Spinal cord (tissue), 10 donors: ENCODE measurements around the gene TIMM8A. TPM values are rescaled to one million over a fixed set of nuclear protein-coding genes. Genes with fewer than 3 reads are reported as not detected.

Experiments used
- DNase-seq, 6 donors: peaks; one replicate each; pipeline versions ENCODE4 v3.0.0 to v3.0.0-alpha.2; 2013 to 2015; ENCODE audit warnings: low spot score in 6 of 6, low read depth in 4 of 6
- H3K27ac ChIP-seq: one replicate; pipeline ENCODE4 v1.5.1; 2013; ENCODE audit warnings: low read depth, low read length, control low read depth
- H3K27me3 ChIP-seq: one replicate; pipeline ENCODE4 v1.6.1; 2013; ENCODE audit warnings: low read length; ENCODE audit not compliant: control insufficient read depth, insufficient read depth
- H3K36me3 ChIP-seq: one replicate; pipeline ENCODE4 v1.6.1; 2013; ENCODE audit warnings: low read length; ENCODE audit not compliant: control insufficient read depth, insufficient read depth
- H3K4me1 ChIP-seq: one replicate; pipeline ENCODE4 v1.6.1; 2013; ENCODE audit warnings: low read length; ENCODE audit not compliant: control insufficient read depth, insufficient read depth
- H3K4me3 ChIP-seq: one replicate; pipeline ENCODE4 v1.5.1; 2013; ENCODE audit warnings: low read depth, low read length, control low read depth
- H3K9me3 ChIP-seq: one replicate; pipeline ENCODE4 v1.6.1; 2013; ENCODE audit warnings: low read length; ENCODE audit not compliant: control insufficient read depth, insufficient read depth
- WGBS: methylation state at CpG from one replicate; pipeline ENCODE4 v1.1.5; 2013; ENCODE audit warnings: missing lambda C conversion rate; ENCODE audit not compliant: insufficient coverage; 5-methylcytosine and 5-hydroxymethylcytosine counted together
- polyA plus RNA-seq, 2 donors: library from polyadenylated mRNA; unstranded; fragments of 120-200 nt; gene quantifications; one replicate each; pipeline ENCODE4 v1.2.1, GENCODE V29; 2013; ENCODE audit not compliant: insufficient read length in 2 of 2
- total RNA-seq, 2 donors: library from RNA; depleted of rRNA in 1 of 2; stranded (reverse); fragments of 120-200 nt in 1 of 2; fragments of >200 nt in 1 of 2; gene quantifications; one replicate each; pipeline versions ENCODE4 v1.2.3 to v1.2.4, GENCODE V29; 2013 to 2014
- donor health status: healthy.

TIMM8A gene
- total and polyA plus RNA-seq, 4 donors = 4.2 to 14.7 (median 10.1) TPM

GRCh38 chrX:101386542-101386885 lies 38.0 kb upstream of the TIMM8A start:
- Histone ChIP-seq H3K36me3 (no peaks in the 10 kb centered on the region), H3K27ac (no peak overlapping the region), H3K4me1 (peaks cover 3% of the 10 kb centered on the region), H3K27me3 (peaks cover 2% of the 10 kb centered on the region), H3K9me3 (no peaks in the 10 kb centered on the region), H3K4me3 (no peak overlapping the region)
- 79% methylated on average over 3 of the region's 6 CpGs for WGBS
- DNase-seq = no peak

GRCh38 chrX:101385795-101386541 lies 37.4 kb upstream of the TIMM8A start, which contains the start of gene BTK:
Gene BTK, minus strand, starts transcription at chrX:101386191. Its CDS starts 10,907 bp downstream, at chrX:101375284.
- H3K27ac ChIP-seq = no peak within 1 kb of the TSS
- 68% methylated on average over 9 of the region's 9 CpGs for WGBS
- H3K27me3 ChIP-seq = peaks cover 2% of the 10 kb centered on the region

GRCh38 chrX:101385026-101385684 lies 36.6 kb upstream of the TIMM8A start:
- H3K4me1 ChIP-seq = no peaks in the 10 kb centered on the region
- WGBS = 75% methylated on average over 7 of the region's 7 CpGs
- no peaks in the 10 kb centered on the region for H3K27me3 ChIP-seq
- DNase-seq = no peak
- H3K9me3 ChIP-seq = no peaks in the 10 kb centered on the region
- H3K4me3 ChIP-seq = no peak overlapping the region
- H3K36me3 ChIP-seq = no peaks in the 10 kb centered on the region
- H3K27ac ChIP-seq = no peak overlapping the region

More at GRCh38 chrX:101385795-101386541, 37.4 kb upstream of the TIMM8A start, which contains the start of gene BTK:
- no peaks in the 10 kb centered on the region for H3K9me3 ChIP-seq
- H3K4me1 ChIP-seq = peaks cover 3% of the 10 kb centered on the region
- no peak for DNase-seq
- H3K36me3 ChIP-seq = no peaks in the 10 kb centered on the region
- no peak within 1 kb of the TSS for H3K4me3 ChIP-seq

DNA sequence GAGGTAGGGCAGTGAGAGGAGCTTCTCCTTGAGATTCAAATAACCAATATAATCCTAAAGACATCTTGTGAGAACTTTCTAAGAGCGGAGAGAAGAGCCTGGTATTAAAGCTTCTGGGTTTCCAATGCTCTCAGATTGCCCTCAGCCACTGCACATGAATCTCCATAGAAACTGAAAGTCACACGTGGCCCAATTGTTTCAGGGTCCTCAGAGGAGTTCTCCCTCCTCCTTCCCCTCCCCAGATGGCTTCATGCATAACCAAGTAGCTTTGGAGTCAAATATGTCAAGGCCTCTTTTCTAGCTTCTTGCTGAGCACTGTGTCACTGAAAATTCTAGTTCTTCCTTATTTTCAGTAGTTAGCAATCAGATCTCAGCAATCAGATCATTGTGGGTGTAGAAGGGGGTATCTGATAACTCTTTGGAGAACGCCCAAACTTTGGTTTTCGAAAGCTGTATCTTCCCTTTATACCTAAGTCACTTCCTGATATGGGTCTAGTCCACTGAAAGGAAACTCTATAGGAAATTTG lies 35.2 kb upstream of the TIMM8A start:
- Histone ChIP-seq H3K4me3 (no peak overlapping the region), H3K36me3 (no peaks in the 10 kb centered on the region), H3K4me1 (no peaks in the 10 kb centered on the region), H3K27ac (no peak overlapping the region), H3K27me3 (no peaks in the 10 kb centered on the region), H3K9me3 (no peaks in the 10 kb centered on the region)
- WGBS = 7% methylated on average over 2 of the region's 4 CpGs
- peak in 2 of 6 donors; percentile 13 to 36 for DNase-seq

- H3K4me1 ChIP-seq = no peaks in the 10 kb centered on the region
- peaks cover 4% of the 10 kb centered on the region for H3K27me3 ChIP-seq
- WGBS = 57% methylated on average over 1 of the region's 1 CpG
- H3K27ac ChIP-seq = no peak overlapping the region
- no peak overlapping the region for H3K4me3 ChIP-seq
- H3K9me3 ChIP-seq = no peaks in the 10 kb centered on the region
- no peak for DNase-seq
- no peaks in the 10 kb centered on the region for H3K36me3 ChIP-seq
Observed at GRCh38 chrX:101377547-101377946, 29.0 kb upstream of the TIMM8A start.

DNA sequence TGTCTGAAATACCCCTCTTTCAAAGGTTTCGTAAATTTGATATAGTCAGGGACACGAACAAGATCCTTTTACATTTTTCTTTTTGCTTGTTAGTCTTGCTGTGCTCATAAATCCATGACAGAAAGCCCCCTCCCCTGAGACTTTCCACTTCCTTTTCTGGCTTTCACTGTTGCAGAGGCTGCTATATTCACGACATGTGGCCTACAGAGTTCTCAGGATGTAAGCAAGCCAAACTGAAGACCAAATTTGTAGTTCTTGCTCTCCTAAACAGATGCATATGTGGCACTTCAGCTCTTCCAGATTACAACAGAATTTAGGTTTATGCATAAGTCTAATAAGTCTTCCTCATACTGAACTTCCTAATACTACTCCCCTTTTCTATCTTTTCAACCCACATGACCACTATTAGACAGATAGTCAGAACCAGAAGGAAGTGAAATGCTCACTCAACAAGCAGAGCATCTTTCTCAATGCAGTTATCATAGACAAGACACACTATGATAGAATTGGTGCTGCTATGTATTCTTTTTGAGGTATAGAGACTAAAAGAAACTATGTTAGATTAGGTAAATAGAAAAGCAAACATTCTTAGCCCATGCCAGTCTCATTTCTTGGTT lies 22.5 kb upstream of the TIMM8A start:
- H3K4me1 ChIP-seq = no peaks in the 10 kb centered on the region
- no peaks in the 10 kb centered on the region for H3K36me3 ChIP-seq
- no peak overlapping the region for H3K27ac ChIP-seq
- H3K9me3 ChIP-seq = no peaks in the 10 kb centered on the region
- H3K27me3 ChIP-seq = peaks cover 6% of the 10 kb centered on the region
- WGBS = 59% methylated on average over 3 of the region's 3 CpGs
- DNase-seq = no peak
- no peak overlapping the region for H3K4me3 ChIP-seq

- no peak for DNase-seq
- Histone ChIP-seq H3K4me1 (no peaks in the 10 kb centered on the region), H3K9me3 (no peaks in the 10 kb centered on the region), H3K36me3 (no peaks in the 10 kb centered on the region), H3K27ac (no peak overlapping the region), H3K27me3 (peaks cover 9% of the 10 kb centered on the region), H3K4me3 (no peak overlapping the region)
- 62% methylated on average over 3 of the region's 6 CpGs for WGBS
Observed at GRCh38 chrX:101369687-101370086, 21.1 kb upstream of the TIMM8A start.

DNA sequence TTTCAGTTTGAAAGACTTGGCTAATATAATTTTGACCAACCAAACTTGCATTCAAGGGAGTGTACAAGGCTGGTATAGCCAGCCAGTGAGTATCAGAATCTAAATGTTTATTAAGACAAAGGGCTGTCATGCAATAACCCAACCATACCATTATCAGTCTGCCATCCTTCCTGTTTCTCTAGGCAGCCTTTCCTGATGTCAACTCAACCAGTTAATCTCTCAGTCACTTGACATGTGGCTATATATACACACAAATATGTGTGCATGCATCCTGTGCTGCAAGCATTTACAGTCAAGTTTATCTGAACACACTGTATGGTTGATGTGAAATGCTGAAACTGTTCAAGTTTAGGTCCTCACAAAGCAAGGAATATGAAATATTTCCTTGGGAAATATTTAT lies 20.3 kb upstream of the TIMM8A start:
- no peak overlapping the region for H3K4me3 ChIP-seq
- H3K4me1 ChIP-seq = no peaks in the 10 kb centered on the region
- H3K27me3 ChIP-seq = peaks cover 9% of the 10 kb centered on the region
- no peaks in the 10 kb centered on the region for H3K9me3 ChIP-seq
- H3K27ac ChIP-seq = no peak overlapping the region
- DNase-seq = no peak
- H3K36me3 ChIP-seq = no peaks in the 10 kb centered on the region

- H3K9me3 ChIP-seq = no peaks in the 10 kb centered on the region
- no peak overlapping the region for H3K4me3 ChIP-seq
- no peaks in the 10 kb centered on the region for H3K4me1 ChIP-seq
- no CpG with 5 or more reads among the region's 1 CpG for WGBS
- H3K27me3 ChIP-seq = peaks cover 10% of the 10 kb centered on the region
- H3K27ac ChIP-seq = no peak overlapping the region
- no peak for DNase-seq
- H3K36me3 ChIP-seq = no peaks in the 10 kb centered on the region
Observed at GRCh38 chrX:101365301-101365795, 16.8 kb upstream of the TIMM8A start.
